ENCODE data around the gene RPIA. TPM values are rescaled to one million over a fixed set of nuclear protein-coding genes. Genes with fewer than 3 reads are reported as not detected.
A peak's percentile ranks its signal among the peaks of the same experiment; 100 is the strongest.

RPIA gene
- total and polyA plus RNA-seq, 2 donors = 13.7 TPM

DNA sequence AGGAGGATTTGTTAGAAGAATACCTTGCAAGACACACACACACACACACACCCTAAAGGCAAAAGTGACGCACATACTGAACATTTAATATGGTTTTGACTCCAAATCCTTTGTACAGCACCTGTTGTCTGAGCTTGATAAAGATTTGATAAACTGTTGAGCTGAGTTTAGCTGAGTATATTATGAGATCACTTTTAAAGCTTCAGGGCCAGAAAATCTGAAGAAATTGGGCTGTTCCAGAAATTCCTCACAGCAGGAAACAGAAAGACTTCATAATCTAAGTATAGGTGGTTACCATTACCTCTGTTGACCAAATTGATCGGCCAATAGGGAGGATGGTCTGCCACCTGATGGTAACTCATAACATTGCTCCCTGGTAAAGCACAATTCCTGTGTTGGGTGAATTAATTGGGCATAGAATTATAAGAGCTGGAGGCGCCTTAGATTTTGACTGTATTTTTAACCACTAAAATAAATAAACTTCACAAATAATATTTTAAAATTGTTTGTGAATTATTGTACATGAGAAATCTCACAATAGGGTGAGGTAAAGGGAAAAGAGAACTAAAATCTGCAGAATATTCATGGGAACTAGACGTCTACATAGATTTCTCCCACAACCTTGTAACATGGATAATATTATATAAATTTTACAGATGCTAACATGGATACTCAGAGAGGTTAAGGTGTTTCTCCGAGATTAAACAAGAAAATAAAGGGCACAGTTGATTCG is 21.8 kb upstream of the RPIA start:
- H3K27ac ChIP-seq (ENCODE audit: low read depth) = no peak overlapping the region
- 67% methylated on average over 6 of the region's 6 CpGs for WGBS
- H3K4me1 ChIP-seq (ENCODE audit: insufficient read depth) = no peaks in the 10 kb centered on the region
- no peak overlapping the region for H3K4me3 ChIP-seq (ENCODE audit: low read depth, low read length)
- no peaks in the 10 kb centered on the region for H3K36me3 ChIP-seq (ENCODE audit: insufficient read depth)
- no peak for DNase-seq (ENCODE audit: extremely low spot score)

DNA sequence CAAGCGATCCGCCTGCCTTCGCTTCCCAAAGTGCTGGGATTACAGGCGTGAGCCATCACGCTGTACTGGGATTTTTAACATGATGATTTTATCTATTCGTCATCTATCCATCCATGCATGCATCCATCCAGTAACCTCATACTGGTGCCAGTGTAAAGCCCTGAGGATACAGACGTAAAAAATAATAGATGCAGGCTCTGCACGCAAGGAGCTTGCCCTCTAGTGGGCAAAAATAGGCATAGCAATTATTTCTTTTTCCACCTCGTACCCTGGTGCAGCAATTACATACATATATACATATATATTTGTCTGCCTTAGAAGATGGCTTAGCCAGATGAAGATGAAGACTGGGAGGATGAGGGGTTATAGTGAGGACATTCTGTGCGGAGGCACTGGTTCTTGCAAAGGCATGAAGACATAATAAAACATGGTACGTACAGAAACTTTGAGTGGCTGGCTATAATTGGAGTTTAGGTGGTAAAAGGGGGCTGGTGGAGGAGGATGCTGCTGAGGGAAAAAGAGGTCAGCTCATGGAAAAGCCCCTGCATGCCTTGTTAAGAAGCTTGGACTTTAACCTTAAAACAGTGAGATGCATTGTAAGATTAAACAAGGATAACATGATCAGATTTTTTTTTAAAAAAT is 19.6 kb upstream of the RPIA start:
- DNase-seq (ENCODE audit: extremely low spot score) = no peak
- no peaks in the 10 kb centered on the region for H3K4me1 ChIP-seq (ENCODE audit: insufficient read depth)
- no peak overlapping the region for H3K27ac ChIP-seq (ENCODE audit: low read depth)
- no peaks in the 10 kb centered on the region for H3K36me3 ChIP-seq (ENCODE audit: insufficient read depth)
- H3K4me3 ChIP-seq (ENCODE audit: low read depth, low read length) = no peak overlapping the region
- WGBS = 39% methylated on average over 11 of the region's 11 CpGs

DNA sequence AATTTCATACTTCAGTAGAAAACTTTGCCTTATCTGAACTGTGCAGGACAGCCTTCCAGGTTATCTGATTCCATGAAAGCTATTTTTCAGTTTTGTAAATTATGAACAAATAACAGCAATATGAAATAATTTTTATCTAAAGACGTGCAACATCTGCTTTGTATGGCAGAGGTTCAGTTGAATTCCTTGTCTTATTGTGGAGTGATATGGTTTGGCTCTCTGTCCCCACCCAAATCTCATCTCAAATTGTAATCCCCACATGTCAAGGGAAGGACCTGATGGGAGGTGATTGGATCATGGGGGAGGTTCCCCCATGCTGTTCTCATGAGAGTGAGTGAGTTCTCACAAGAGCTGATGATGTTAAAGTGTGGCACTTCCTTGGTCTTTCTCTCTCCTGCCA is 18.1 kb upstream of the RPIA start:
- Histone ChIP-seq H3K36me3 (ENCODE audit: insufficient read depth) (no peaks in the 10 kb centered on the region), H3K4me3 (ENCODE audit: low read depth, low read length) (no peak overlapping the region), H3K27ac (ENCODE audit: low read depth) (no peak overlapping the region), H3K4me1 (ENCODE audit: insufficient read depth) (no peaks in the 10 kb centered on the region)
- 38% methylated on average over 1 of the region's 1 CpG for WGBS
- no peak for DNase-seq (ENCODE audit: extremely low spot score)

DNA sequence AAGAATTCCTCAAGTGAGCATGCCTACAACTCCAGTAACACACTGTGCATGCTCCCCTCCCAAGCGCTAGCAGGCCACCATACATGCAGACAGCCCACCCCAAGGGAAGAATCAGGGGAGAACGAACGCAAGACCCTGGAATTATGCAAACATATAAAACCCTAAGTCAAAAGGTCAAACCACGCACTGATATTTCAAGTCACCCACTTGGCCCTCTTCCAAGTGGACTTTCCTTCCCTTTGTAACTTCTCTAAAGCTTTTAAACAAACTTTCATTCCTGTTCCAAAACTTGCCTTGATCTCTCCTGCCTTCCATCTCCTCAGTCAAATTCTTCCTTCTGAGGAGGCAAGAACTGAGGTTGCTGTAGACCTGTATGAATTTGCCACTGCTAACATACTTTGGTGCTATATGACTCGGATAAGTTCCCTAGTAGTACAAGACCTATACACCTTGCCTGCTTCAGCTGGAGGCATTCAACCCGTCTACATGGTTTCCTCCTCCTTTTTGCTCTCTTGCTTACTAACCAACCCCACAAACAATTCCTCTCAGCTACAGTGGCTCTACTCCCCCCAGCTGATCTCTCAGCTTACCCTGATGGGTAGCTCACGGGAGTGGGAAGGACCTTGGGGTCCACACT is 11.1 kb upstream of the RPIA start:
- Histone ChIP-seq H3K27ac (ENCODE audit: low read depth) (no peak overlapping the region), H3K36me3 (ENCODE audit: insufficient read depth) (no peaks in the 10 kb centered on the region), H3K4me1 (ENCODE audit: insufficient read depth) (no peaks in the 10 kb centered on the region), H3K4me3 (ENCODE audit: low read depth, low read length) (no peak overlapping the region)
- no peak for DNase-seq (ENCODE audit: extremely low spot score)
- 68% methylated on average over 7 of the region's 7 CpGs for WGBS

DNA sequence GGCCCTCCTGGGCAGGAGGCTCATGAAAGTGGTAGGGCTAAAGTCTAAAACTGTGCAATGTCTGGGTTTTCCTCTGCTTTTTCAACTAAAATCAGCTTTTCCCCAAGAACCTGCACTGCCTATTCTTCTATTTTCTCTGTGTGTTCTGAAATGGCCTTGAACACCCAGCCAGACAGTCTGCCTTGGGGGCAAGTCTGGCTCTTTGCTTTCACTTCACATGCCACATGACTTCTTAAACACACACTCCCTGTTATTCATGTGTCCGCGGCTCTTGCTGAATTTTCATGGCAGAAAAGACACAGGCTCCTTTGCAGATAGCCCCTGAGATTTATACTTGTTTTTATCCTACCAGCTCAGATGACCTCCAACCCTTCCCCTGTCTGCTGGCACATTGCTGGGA is 10.6 kb upstream of the RPIA start:
- Histone ChIP-seq H3K36me3 (ENCODE audit: insufficient read depth) (no peaks in the 10 kb centered on the region), H3K27ac (ENCODE audit: low read depth) (no peak overlapping the region), H3K4me1 (ENCODE audit: insufficient read depth) (no peaks in the 10 kb centered on the region), H3K4me3 (ENCODE audit: low read depth, low read length) (no peak overlapping the region)
- no peak for DNase-seq (ENCODE audit: extremely low spot score)
- 91% methylated on average over 2 of the region's 2 CpGs for WGBS

DNA sequence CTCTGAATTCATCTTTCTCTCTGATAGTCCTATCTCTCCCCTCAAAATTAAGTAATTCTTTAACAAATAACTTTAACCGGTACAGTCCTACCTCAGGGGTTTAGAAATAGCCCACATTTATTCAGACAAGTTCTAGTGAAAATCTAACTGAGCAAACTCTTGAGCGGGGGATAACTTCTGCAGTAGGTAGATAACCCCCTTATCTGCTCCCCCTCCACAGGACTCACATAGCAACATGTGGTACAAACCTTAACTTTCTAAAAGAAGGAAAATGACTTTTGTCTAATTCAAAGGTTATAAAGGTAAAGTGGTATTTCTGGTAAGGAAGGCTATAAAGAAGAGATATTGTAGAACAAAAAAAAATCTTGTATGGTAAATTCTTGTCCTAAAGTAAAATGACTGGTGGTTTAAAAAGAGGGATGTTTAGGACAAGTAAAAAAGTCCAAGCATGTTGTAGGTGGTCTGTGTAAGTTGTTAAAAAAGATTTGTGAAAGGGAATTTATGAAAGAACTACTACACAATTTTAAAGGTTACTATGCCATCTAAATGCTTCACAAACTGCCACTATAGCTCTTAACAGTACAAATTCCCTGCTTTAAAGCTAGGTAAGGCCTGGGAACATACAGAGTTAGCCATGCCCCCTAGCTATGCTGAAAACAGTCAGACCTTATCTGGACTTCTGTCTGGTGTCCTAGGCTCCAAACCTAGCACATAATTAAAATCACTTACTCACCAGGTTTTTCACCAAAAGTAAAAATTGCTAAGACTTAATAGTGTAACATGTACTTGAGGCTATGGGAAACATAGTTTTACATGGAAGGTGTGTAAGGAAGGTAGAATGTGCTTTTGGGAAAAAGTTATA is 8.1 kb upstream of the RPIA start:
- 45% methylated on average over 2 of the region's 2 CpGs for WGBS
- no peaks in the 10 kb centered on the region for H3K4me1 ChIP-seq (ENCODE audit: insufficient read depth)
- no peak overlapping the region for H3K4me3 ChIP-seq (ENCODE audit: low read depth, low read length)
- no peaks in the 10 kb centered on the region for H3K36me3 ChIP-seq (ENCODE audit: insufficient read depth)
- no peak overlapping the region for H3K27ac ChIP-seq (ENCODE audit: low read depth)
- no peak for DNase-seq (ENCODE audit: extremely low spot score)

DNA sequence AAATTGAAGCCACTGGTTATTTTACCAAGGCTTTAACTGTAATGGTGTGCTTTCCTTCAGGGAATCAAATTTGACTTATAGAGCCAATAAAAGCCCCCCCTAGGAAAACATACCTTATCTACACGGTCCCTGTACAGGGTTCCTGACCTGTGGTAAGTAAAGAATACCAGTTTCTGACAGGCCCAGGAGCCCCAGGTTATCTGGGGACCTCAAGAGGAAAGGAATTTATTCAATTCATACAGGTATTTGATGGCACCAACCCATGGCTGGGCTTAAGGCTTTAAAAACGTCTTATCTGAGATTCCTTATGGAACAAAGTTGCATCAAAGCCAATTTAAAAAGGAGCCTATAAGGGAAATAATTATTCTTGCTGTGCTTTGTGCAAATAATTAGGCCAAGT is 7.0 kb upstream of the RPIA start:
- Histone ChIP-seq H3K4me1 (ENCODE audit: insufficient read depth) (no peaks in the 10 kb centered on the region), H3K36me3 (ENCODE audit: insufficient read depth) (no peaks in the 10 kb centered on the region), H3K27ac (ENCODE audit: low read depth) (no peak overlapping the region), H3K4me3 (ENCODE audit: low read depth, low read length) (no peak overlapping the region)
- no peak for DNase-seq (ENCODE audit: extremely low spot score)
- 69% methylated on average over 2 of the region's 2 CpGs for WGBS

DNA sequence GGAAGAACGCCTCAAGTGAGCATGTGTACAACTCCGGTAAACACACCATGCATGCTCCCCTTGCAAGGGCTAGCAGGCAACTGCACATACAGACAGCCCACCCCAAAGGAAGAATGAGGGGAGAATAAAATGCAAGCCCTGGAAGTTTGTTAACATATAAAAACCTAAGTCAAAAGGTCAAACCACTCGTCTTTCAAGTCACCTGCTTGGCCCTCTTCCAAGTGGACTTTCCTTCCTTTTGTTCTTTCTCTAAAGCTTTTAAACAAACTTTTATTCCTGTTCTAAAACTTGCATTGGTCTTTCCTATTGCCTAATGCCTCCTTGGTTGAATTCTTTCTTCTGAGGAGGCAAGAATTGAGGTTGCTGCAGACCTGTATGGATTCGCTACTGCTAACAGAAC is 5.2 kb upstream of the RPIA start:
- no peak for DNase-seq (ENCODE audit: extremely low spot score)
- Histone ChIP-seq H3K4me1 (ENCODE audit: insufficient read depth) (peaks cover 2% of the 10 kb centered on the region), H3K36me3 (ENCODE audit: insufficient read depth) (no peaks in the 10 kb centered on the region), H3K27ac (ENCODE audit: low read depth) (no peak overlapping the region), H3K4me3 (ENCODE audit: low read depth, low read length) (no peak overlapping the region)
- 84% methylated on average over 4 of the region's 4 CpGs for WGBS

DNA sequence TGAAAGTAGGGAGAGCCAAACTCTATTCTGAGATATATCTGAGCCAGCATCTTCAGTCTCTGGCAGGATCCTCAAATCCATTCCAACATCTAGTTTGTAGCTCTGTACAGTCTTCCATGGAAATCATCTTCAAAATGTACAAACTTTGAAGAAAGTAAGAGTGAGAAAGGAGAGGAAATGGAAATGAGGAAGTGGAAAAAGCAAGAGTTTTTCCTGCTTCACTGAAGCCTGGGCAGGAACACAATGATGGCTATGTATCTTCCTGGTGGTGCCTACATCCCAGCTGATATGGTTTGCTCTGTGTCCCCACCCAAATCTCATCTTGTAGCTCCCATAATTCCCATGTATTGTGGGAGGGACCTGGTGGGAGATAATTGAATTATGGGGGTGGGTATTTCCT is 4.1 kb upstream of the RPIA start:
- DNase-seq (ENCODE audit: extremely low spot score) = no peak
- peaks cover 2% of the 10 kb centered on the region for H3K4me1 ChIP-seq (ENCODE audit: insufficient read depth)
- no peak overlapping the region for H3K4me3 ChIP-seq (ENCODE audit: low read depth, low read length)
- no peak overlapping the region for H3K27ac ChIP-seq (ENCODE audit: low read depth)
- no peaks in the 10 kb centered on the region for H3K36me3 ChIP-seq (ENCODE audit: insufficient read depth)

DNA sequence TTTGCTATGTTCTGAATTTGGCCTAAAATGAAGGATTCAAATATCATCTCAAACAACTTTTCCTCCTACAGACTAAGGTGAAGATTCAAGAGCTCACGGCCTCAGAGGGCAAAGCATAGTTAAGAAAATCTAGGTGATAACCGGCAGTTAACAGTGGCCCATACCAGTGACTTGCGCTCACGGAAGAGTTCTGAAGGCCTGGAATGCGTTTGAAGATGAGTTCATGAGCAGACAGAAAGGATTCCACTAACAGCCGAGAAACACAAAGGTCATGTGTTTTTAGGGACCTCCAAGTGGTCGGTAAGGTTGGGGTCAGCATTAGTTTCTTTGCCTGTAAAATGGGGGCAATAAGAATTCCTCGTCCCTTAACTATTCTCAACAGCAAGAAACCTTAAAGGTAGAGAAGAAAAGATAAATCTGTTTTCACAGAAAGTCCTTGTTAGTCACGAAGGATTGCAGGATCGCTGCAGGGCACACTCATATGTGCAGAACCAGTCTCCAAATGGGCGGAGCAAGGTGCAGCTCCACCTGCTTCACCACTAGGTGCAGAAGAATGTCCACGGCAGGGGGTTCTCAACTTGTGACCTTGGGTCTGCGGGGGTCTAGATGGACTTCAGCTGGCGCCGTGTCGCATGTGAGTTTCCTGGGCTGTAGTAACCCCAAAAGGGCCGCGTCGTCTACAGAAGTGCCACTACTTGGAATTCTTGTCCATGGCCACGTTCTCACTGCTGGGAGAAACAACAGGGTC is 708 bp upstream of the RPIA start:
- WGBS = 35% methylated on average over 20 of the region's 20 CpGs
- H3K4me1 ChIP-seq (ENCODE audit: insufficient read depth) = peaks cover 2% of the 10 kb centered on the region
- peak overlapping the region; percentile 93 for H3K4me3 ChIP-seq (ENCODE audit: low read depth, low read length)
- no peaks in the 10 kb centered on the region for H3K36me3 ChIP-seq (ENCODE audit: insufficient read depth)
- peak overlapping the region; percentile 55 for H3K27ac ChIP-seq (ENCODE audit: low read depth)
- no peak for DNase-seq (ENCODE audit: extremely low spot score)

DNA sequence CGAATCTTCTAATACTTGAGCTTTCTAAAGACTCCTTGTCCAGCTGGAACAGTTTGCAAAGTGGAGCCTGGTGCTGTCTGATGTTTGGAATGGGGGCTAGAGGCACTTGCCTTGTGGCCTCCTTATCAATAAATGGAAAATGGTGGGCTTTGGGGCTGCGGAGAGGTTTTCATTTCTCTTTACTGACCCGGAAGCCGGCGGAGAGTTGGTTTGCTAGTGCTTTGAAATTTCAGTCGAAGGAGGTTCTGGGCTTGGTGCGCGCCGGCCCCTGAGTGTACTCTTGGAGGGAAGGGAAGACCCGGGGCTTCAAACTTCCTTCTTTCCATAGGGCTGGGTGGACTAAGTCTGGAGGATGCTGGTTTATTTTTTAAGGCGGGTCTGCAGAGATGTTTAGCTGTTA is 714 bp downstream of the RPIA start:
- no peaks in the 10 kb centered on the region for H3K36me3 ChIP-seq (ENCODE audit: insufficient read depth)
- peak overlapping the region; percentile 93 for H3K4me3 ChIP-seq (ENCODE audit: low read depth, low read length)
- H3K27ac ChIP-seq (ENCODE audit: low read depth) = no peak overlapping the region
- no peak for DNase-seq (ENCODE audit: extremely low spot score)
- WGBS = 1% methylated on average over 11 of the region's 11 CpGs
- H3K4me1 ChIP-seq (ENCODE audit: insufficient read depth) = peaks cover 2% of the 10 kb centered on the region

DNA sequence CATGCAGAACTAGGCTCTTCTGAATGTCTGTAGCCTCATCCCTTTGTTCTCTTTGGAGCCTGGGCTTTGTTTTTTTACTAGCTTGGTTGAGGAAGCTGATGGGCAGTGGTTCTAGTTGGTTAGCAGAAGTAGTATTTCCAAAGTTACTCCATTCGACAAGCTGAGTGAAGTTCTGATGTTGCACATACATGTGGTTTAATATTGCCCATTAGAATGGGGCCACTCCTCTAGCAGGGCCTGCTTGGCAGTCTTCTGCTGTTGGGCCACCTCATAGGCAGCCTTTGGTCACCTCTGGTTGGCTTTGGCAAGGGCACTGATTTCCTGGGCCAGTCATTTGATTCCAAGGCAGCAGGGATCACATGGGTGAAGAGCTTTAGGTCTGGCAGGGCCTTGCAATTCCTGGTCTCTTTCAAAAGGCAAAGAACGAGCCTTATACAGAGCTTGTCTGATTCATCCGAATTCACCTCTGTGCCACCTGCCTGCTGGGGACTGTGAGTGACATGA is 2.5 kb downstream of the RPIA start:
- 91% methylated on average over 3 of the region's 3 CpGs for WGBS
- no peak overlapping the region for H3K27ac ChIP-seq (ENCODE audit: low read depth)
- no peak for DNase-seq (ENCODE audit: extremely low spot score)
- H3K36me3 ChIP-seq (ENCODE audit: insufficient read depth) = no peaks in the 10 kb centered on the region
- H3K4me1 ChIP-seq (ENCODE audit: insufficient read depth) = peaks cover 2% of the 10 kb centered on the region
- H3K4me3 ChIP-seq (ENCODE audit: low read depth, low read length) = no peak overlapping the region

DNA sequence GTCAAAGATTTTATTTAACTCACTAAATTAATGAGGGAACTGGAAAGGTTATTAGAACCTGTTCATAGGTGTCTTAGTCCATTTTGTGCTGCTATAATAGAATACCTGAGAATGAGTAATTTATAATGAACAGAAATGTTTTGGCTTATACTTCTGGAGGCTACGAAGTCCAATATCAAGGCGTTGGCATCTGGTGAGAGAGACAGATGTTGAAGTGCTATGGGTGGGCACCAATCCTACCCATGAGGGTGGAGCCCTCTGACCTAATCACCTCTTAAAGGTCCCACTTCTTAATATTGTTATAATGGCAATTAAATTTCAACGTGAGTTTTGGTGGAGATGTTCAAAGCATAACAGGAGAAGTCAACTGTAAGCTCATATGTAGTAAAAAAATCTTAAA is 5.1 kb downstream of the RPIA start:
- 86% methylated on average over 3 of the region's 3 CpGs for WGBS
- no peak for DNase-seq (ENCODE audit: extremely low spot score)
- Histone ChIP-seq H3K36me3 (ENCODE audit: insufficient read depth) (no peaks in the 10 kb centered on the region), H3K4me1 (ENCODE audit: insufficient read depth) (no peaks in the 10 kb centered on the region), H3K4me3 (ENCODE audit: low read depth, low read length) (no peak overlapping the region), H3K27ac (ENCODE audit: low read depth) (no peak overlapping the region)

Measured in urinary bladder (tissue), 4 donors.